ENCODE data around the gene SNX24.

The SNX24 gene

GRCh38 chr5:122864400-122864799 lies 19.0 kb downstream of the SNX24 start:
- CTCF ChIA-PET, result interaction anchor here (0.6 kb wide), 1 partner anchor 19 kb away, joined by 3 read pairs; no protein-coding TSS in a partner anchor
- TF ChIP-seq, protein P1, sequence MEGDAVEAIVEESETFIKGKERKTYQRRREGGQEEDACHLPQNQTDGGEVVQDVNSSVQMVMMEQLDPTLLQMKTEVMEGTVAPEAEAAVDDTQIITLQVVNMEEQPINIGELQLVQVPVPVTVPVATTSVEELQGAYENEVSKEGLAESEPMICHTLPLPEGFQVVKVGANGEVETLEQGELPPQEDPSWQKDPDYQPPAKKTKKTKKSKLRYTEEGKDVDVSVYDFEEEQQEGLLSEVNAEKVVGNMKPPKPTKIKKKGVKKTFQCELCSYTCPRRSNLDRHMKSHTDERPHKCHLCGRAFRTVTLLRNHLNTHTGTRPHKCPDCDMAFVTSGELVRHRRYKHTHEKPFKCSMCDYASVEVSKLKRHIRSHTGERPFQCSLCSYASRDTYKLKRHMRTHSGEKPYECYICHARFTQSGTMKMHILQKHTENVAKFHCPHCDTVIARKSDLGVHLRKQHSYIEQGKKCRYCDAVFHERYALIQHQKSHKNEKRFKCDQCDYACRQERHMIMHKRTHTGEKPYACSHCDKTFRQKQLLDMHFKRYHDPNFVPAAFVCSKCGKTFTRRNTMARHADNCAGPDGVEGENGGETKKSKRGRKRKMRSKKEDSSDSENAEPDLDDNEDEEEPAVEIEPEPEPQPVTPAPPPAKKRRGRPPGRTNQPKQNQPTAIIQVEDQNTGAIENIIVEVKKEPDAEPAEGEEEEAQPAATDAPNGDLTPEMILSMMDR (IDR thresholded peaks at IDR 0.05; ENCODE audit: insufficient read depth, low read length, missing control alignments), result no peak
- no peak overlapping the region for H3K4me3 ChIP-seq (ENCODE audit: low read depth, low read length)
- no peak for DNase-seq (ENCODE audit: low read depth, low spot score)
- POLR2A ChIA-PET, result no interaction called here

DNA sequence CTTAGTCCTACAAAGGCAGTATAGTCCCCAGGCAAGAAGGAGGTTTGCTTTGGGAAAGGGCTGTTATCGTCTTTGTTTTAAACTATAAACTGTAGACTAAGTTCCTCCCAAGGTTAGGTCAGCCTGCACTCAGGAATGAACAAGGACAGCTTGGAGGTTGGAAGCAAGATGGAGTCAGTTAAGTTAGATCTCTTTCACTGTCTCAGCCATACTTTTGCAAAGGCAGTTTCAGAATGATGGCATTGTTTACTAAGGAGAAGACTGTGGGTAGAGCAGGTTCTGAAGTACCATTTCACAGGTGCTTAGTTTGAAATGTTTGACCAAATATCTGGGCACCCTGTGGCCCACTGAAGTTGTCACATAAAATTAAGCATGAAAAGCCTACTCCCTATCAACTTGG lies 19.4 kb downstream of the SNX24 start:
- TF ChIP-seq, protein P1 (IDR thresholded peaks at IDR 0.05; ENCODE audit: insufficient read depth, low read length, missing control alignments), result no peak
- no peak overlapping the region for H3K4me3 ChIP-seq (ENCODE audit: low read depth, low read length)
- no peak for DNase-seq (ENCODE audit: low read depth, low spot score)
- CTCF ChIA-PET, result no interaction called here
- POLR2A ChIA-PET, result no interaction called here

GRCh38 chr5:122870219-122870856 lies 24.9 kb downstream of the SNX24 start:
- peak overlapping the region; percentile 31 for H3K4me3 ChIP-seq (ENCODE audit: low read depth, low read length)
- ChIA-PET CTCF (interaction anchor here (1.8 kb wide), 1 partner anchor 9 kb away, joined by 7 read pairs; no protein-coding TSS in a partner anchor), POLR2A (interaction anchor here (0.7 kb wide), 1 partner anchor 155 kb away, joined by 3 read pairs; no protein-coding TSS in a partner anchor)
- TF ChIP-seq, protein P1 (IDR thresholded peaks at IDR 0.05; ENCODE audit: insufficient read depth, low read length, missing control alignments), result no peak
- no peak for DNase-seq (ENCODE audit: low read depth, low spot score)

DNA sequence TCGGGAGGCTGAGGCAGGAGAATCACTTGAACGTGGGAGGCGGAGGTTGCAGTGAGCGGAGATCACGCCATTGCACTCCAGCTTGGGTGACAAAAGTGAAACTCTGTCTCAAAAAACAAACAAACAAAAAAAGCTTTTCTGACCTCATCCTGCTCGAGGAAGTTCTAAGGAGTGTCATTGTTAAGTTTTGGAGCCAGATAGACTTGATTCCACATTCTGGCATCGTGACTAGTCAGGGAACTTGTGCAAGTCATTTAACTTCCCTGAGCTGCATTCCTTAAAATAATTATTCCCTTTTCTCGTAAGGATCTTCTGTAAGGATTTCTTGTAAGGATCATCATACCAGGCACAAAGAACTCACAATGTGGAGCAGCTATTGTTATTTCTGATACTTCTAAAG lies 26.2 kb downstream of the SNX24 start:
- POLR2A ChIA-PET, result no interaction called here
- CTCF ChIA-PET, result no interaction called here
- TF ChIP-seq, protein P1 (IDR thresholded peaks at IDR 0.05; ENCODE audit: insufficient read depth, low read length, missing control alignments), result no peak
- no peak overlapping the region for H3K4me3 ChIP-seq (ENCODE audit: low read depth, low read length)
- DNase-seq (ENCODE audit: low read depth, low spot score), result no peak

GRCh38 chr5:122874179-122874875 lies 28.9 kb downstream of the SNX24 start:
- CTCF ChIA-PET, result interaction anchor here (1.3 to 1.6 kb wide), 2 partner anchors 22 to 170 kb away, joined by 4 to 5 read pairs; no protein-coding TSS in a partner anchor
- DNase-seq (ENCODE audit: low read depth, low spot score), result no peak
- TF ChIP-seq, protein P1 (IDR thresholded peaks at IDR 0.05; ENCODE audit: insufficient read depth, low read length, missing control alignments), result no peak
- no peak overlapping the region for H3K4me3 ChIP-seq (ENCODE audit: low read depth, low read length)
- POLR2A ChIA-PET, result no interaction called here

DNA sequence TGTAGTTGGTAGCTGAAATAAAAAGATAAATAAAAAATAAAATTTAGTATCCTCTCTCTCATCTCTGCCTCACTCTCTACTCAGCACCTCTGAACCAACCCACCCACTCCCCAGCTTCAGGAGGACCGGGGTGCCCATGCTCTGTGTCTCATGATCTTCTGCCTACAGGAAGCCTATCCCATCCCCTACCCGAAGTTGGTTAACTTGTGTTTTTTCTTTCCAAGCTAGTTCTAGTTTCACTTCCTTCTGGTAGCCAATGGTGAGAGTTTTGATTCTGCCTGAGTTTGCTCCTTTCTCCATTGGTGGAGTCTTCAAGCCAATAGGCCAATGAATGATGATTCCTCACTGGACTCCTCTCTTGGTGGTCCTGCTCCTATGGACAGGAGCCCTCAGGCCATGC lies 32.1 kb downstream of the SNX24 start:
- ChIA-PET CTCF (no interaction called here), POLR2A (no interaction called here)
- H3K4me3 ChIP-seq (ENCODE audit: low read depth, low read length), result no peak overlapping the region
- TF ChIP-seq, protein P1 (IDR thresholded peaks at IDR 0.05; ENCODE audit: insufficient read depth, low read length, missing control alignments), result no peak
- no peak for DNase-seq (ENCODE audit: low read depth, low spot score)
